Smooth muscle cell of trachea (primary cell): ENCODE data around the gene OR52R1. TPM values are rescaled to one million over a fixed set of nuclear protein-coding genes. Genes with fewer than 3 reads are reported as not detected.

Experiments
- total RNA-seq: library from RNA; depleted of rRNA; stranded (reverse); fragments of >200 nt; gene quantifications from 2 replicates; pipeline ENCODE4 v1.2.1, GENCODE V29; 2014

OR52R1 gene
- not detected in 2 replicates for total RNA-seq

DNA sequence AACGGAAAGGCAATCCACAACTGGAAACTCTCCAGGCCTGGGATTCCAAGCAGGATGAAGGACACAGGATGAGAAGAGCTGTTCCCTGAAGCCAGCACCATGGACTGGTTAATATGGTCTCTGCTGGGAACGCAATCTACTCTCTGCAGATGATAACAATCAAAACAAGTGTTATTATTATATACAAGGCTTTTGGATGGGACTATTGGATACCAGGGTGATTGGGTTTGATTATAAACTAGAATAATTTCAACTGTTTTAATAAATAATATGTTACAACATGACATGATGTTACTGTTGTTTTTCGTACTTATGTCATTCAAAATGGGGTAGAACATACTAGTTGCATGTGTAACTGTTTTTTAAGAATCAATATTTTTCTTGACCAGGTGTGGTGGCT, at the start of gene OR52R1:
TSS of gene OR52R1 (minus strand) at position 101 of the 400 bp plus-strand sequence. CDS start at position 101, 0 bp downstream.

DNA sequence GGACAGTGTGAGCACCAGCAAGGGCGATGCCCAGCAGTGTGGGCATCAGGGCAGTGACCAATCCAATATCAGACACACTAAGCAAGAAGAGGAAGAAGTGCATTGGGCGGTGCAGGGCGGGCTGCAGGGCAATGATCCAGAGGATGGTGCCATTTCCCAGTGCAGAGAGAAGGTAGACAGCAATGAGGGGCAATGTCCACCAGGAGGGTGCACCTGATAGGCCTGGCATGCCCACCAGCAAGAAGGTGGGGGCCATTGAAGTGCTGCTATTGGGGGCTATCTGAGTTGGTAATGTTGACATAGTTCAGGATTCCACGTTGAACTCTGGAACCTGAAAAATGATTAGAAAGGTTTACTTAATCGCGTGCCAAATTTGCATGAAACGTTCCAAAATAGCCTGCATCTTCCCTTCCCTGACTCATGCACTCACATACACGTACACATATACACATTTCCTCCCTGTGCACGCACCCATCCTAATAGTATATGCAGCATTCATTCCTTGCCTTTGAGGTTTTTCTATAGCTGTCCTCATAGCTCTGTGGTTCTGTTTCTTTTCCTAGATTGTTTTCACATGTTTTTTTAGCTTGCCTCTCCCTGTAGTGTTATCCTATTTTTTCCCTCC, 44.8 kb upstream of the OR52R1 start, which contains the start of gene OR51S1:
TSS of gene OR51S1 (minus strand) at position 301 of the 625 bp plus-strand sequence. CDS start at position 301, 0 bp downstream.

DNA sequence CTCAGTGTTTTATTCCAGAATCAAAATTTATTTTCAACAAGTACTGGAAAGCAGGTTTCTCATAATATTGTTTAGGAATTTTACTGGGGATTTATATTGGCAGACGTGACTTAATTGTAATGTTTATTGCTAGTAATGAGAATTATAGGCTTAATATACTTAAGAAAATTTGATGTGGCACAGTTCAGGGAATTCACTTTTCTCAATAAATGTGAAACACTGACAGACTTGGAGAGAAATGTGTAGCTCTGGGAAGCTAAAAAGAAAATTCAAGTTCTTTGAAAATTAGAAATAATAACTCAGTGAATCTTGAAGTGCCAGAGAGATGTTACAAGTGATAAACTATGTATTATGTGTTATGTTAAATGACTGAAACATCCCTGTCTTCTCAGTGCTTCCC, 16.8 kb upstream of the OR52R1 start, which contains the start of gene OR51F2:
TSS of gene OR51F2 (plus strand) at position 301 of the 400 bp plus-strand sequence. CDS start 101 bp downstream, outside the sequence.

DNA sequence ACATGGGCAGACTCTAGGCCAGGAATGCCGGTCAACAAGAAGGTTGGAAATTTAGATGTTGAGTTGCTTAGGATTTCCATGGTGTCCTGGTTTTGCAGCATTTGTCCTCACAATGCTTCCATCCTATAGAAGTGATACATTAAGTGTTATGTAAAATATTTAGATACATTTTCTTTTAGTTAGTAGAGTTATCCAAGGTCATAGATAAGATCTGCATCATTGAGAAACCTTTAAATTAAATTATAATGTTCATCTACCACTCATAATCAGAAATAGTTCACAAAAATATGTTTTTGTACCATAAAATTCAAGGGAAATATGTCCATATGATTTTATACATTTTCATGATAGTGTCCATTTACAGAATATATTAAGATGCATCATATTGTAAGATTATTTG, 34.3 kb downstream of the OR52R1 start, which contains the start of gene OR51F1:
TSS of gene OR51F1 (minus strand) at position 101 of the 400 bp plus-strand sequence. CDS start at position 101, 0 bp downstream.

Other genes starting within 250 kb of the OR52R1 start
- not detected in 2 replicates for gene OR52I2, start 222.6 kb downstream of the OR52R1 start, total RNA-seq
- gene OR52I1, start 210.3 kb downstream of the OR52R1 start, total RNA-seq: not detected in 2 replicates
- 13.5 and 13.9 TPM in 2 replicates for gene TRIM68, start 196.1 kb downstream of the OR52R1 start, total RNA-seq
- gene OR51D1, start 166.9 kb downstream of the OR52R1 start, total RNA-seq: not detected in 2 replicates
- not detected in 2 replicates for gene OR51E1, start 160.4 kb downstream of the OR52R1 start, total RNA-seq
- gene OR51E2, start 106.5 kb downstream of the OR52R1 start, total RNA-seq: not detected in 2 replicates
- gene MMP26, start 99.6 kb downstream of the OR52R1 start, total RNA-seq: not detected in 2 replicates
- gene OR51F1, start 34.4 kb downstream of the OR52R1 start, total RNA-seq: not detected in 2 replicates
- gene OR51F2, start 16.9 kb upstream of the OR52R1 start, total RNA-seq: not detected in 2 replicates
- not detected in 2 replicates for gene OR51S1, start 44.8 kb upstream of the OR52R1 start, total RNA-seq
- gene OR51T1, start 77.5 kb upstream of the OR52R1 start, total RNA-seq: not detected in 2 replicates
- 0.15 TPM in 1 of 2 replicates, not detected in the other for gene OR51A7, start 99.4 kb upstream of the OR52R1 start, total RNA-seq
- not detected in 2 replicates for gene OR51G2, start 115.0 kb upstream of the OR52R1 start, total RNA-seq
- not detected in 2 replicates for gene OR51G1, start 120.0 kb upstream of the OR52R1 start, total RNA-seq
- not detected in 2 replicates for gene OR51A4, start 143.2 kb upstream of the OR52R1 start, total RNA-seq
- gene OR51A2, start 151.3 kb upstream of the OR52R1 start, total RNA-seq: not detected in 2 replicates
- not detected in 2 replicates for gene OR51L1, start 190.5 kb upstream of the OR52R1 start, total RNA-seq
- not detected in 2 replicates for gene OR52J3, start 242.1 kb upstream of the OR52R1 start, total RNA-seq